Adrenal gland (tissue), 5 donors: ENCODE results near the gene ANO4.

Source experiments
- CTCF ChIP-seq, 6 experiments: fragments of 450-650 bp in 4 of 6; fragments of 200-600 bp in 2 of 6; sonication (generic) in 1 of 6; IDR thresholded peaks; 1 replicate in 5 of 6; 2 replicates in 1 of 6; pipeline versions ENCODE4 v1.5.1 to v1.8.0; 2016 to 2021; ENCODE audit warnings: antibody characterized with exemption in 6 of 6, mild to moderate bottlenecking in 2 of 6, moderate library complexity in 1 of 6
- POLR2A ChIP-seq, 2 donors: fragments of 450-650 bp; IDR thresholded peaks; one replicate each; pipeline ENCODE4 v1.6.1; 2017; ENCODE audit warnings: antibody characterized with exemption in 2 of 2, mild to moderate bottlenecking in 2 of 2, moderate library complexity in 1 of 2
- donor health status: DM: no; HTN: no; CAD: no.

GRCh38 chr12:101116911-101117310, 322.3 kb downstream of the ANO4 start:
- no peak for TF ChIP-seq POLR2A (IDR thresholded peaks at IDR 0.05)
- TF ChIP-seq CTCF (IDR thresholded peaks at IDR 0.05) = no peak
